ENCODE measurements around the gene RPS15. TPM values are rescaled to one million over a fixed set of nuclear protein-coding genes. Genes with fewer than 3 reads are reported as not detected.

RPS15 gene
- total RNA-seq, 1 donor from 2014 or later = 3,178 TPM

DNA sequence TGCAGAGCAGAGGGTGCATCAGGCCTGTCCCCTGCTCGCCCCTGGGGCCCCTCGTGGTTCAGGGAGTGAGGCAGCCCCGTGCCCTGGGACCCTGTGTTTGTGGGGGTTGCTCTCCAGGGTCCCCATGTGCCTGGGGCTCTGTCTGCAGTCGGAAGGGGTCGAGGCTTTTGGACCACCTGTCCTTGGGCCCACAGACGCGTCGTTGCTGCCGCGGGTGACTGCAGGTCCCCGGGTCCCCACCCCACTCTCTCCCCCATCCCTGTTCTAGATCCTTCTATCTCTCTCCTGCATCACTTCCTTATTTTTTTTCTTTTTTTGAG lies 50.0 kb downstream of the RPS15 start:
- peaks cover 12% of the 10 kb centered on the region for H3K27me3 ChIP-seq (ENCODE audit: control insufficient read depth, insufficient read depth, low read length)
- H3K36me3 ChIP-seq (ENCODE audit: control insufficient read depth, insufficient read depth, low read length) = no peaks in the 10 kb centered on the region
- no peak for DNase-seq (ENCODE audit: low read depth)
- no peak overlapping the region for H3K4me3 ChIP-seq (ENCODE audit: low read depth, low read length)
- TF ChIP-seq, protein P1, sequence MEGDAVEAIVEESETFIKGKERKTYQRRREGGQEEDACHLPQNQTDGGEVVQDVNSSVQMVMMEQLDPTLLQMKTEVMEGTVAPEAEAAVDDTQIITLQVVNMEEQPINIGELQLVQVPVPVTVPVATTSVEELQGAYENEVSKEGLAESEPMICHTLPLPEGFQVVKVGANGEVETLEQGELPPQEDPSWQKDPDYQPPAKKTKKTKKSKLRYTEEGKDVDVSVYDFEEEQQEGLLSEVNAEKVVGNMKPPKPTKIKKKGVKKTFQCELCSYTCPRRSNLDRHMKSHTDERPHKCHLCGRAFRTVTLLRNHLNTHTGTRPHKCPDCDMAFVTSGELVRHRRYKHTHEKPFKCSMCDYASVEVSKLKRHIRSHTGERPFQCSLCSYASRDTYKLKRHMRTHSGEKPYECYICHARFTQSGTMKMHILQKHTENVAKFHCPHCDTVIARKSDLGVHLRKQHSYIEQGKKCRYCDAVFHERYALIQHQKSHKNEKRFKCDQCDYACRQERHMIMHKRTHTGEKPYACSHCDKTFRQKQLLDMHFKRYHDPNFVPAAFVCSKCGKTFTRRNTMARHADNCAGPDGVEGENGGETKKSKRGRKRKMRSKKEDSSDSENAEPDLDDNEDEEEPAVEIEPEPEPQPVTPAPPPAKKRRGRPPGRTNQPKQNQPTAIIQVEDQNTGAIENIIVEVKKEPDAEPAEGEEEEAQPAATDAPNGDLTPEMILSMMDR (IDR thresholded peaks at IDR 0.05; ENCODE audit: insufficient read depth, low read length, poor library complexity, severe bottlenecking) = no peak

DNA sequence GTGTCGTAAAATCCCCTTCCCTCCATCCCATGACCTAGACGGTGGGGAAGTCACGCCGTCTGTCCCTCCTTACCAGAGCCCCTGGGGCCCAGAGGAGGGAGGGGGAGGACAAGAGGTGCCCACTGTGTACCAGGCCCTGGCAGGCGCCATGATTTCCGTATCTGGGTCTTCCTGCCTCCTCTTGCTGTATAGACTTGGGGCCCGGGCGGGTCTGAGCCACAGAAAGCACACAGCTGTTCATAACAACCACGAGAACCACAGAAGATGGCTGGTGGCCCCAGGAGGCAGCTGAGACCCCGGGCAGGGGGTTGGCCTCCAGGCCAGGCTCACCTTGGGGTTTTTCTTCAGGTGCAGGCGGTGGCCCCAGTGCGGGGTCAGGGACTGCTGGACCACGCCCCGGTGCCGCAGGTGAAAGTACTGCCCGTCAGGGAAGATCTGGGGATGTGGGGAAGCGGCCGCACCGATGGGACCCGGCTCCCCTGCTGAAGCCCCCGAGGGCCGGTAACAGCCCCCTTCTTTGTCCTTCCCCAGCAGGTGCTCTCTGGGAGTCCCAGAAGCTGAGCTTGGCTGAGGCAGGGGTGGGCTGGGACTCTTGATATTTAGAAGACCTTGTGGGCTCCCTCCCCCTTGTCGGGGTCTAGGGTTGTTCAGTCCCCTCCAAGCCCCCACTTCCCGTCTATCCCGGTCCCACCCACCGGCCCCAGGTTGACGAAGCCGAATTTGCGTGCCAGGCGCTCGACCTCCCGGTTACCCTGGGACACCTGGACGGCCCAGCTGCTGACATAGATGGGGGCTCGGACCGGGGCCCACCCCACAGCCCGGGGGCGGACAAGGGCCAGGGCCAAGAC lies 51.5 kb downstream of the RPS15 start:
- DNase-seq (ENCODE audit: low read depth) = no peak
- H3K27me3 ChIP-seq (ENCODE audit: control insufficient read depth, insufficient read depth, low read length) = peaks cover 12% of the 10 kb centered on the region
- TF ChIP-seq, protein P1 (IDR thresholded peaks at IDR 0.05; ENCODE audit: insufficient read depth, low read length, poor library complexity, severe bottlenecking) = no peak

More for the DNA sequence above, 51.5 kb downstream of the RPS15 start:
- peak overlapping the region; percentile 52 for H3K4me3 ChIP-seq (ENCODE audit: low read depth, low read length)
- no peaks in the 10 kb centered on the region for H3K36me3 ChIP-seq (ENCODE audit: control insufficient read depth, insufficient read depth, low read length)

Other genes with a start within 250 kb of the RPS15 start
- 78.3 and 86.5 TPM in 2 replicates for gene STK11, start 232.6 kb upstream of the RPS15 start, total RNA-seq
- gene CBARP, start 200.4 kb upstream of the RPS15 start, total RNA-seq = 5.1 and 10.5 TPM in 2 replicates
- gene ATP5F1D, start 196.6 kb upstream of the RPS15 start, total RNA-seq = 55.3 and 69.8 TPM in 2 replicates
- 66.8 and 69.4 TPM in 2 replicates for gene MIDN, start 189.8 kb upstream of the RPS15 start, total RNA-seq
- 298 and 403 TPM in 2 replicates for gene CIRBP, start 169.1 kb upstream of the RPS15 start, total RNA-seq
- 58.5 and 75.0 TPM in 2 replicates for gene FAM174C, start 162.9 kb upstream of the RPS15 start, total RNA-seq
- 3.1 and 5.3 TPM in 2 replicates for gene EFNA2, start 152.5 kb upstream of the RPS15 start, total RNA-seq
- gene NDUFS7, start 54.5 kb upstream of the RPS15 start, total RNA-seq = 165 and 189 TPM in 2 replicates
- 17.5 and 20.3 TPM in 2 replicates for gene GAMT, start 36.9 kb upstream of the RPS15 start, total RNA-seq
- gene DAZAP1, start 30.8 kb upstream of the RPS15 start, total RNA-seq = 74.5 and 77.0 TPM in 2 replicates
- not detected in 2 replicates for gene APC2, start 11.7 kb downstream of the RPS15 start, total RNA-seq
- 38.8 and 40.0 TPM in 2 replicates for gene C19orf25, start 40.8 kb downstream of the RPS15 start, total RNA-seq
- 1.6 and 5.5 TPM in 2 replicates for gene PCSK4, start 52.0 kb downstream of the RPS15 start, total RNA-seq
- 8.7 and 9.7 TPM in 2 replicates for gene REEP6, start 52.8 kb downstream of the RPS15 start, total RNA-seq
- 0.58 and 1.8 TPM in 2 replicates for gene ADAMTSL5, start 74.6 kb downstream of the RPS15 start, total RNA-seq
- not detected in 2 replicates for gene PLK5, start 85.7 kb downstream of the RPS15 start, total RNA-seq
- gene MEX3D, start 129.9 kb downstream of the RPS15 start, total RNA-seq = 90.9 and 112 TPM in 2 replicates
- 118 and 130 TPM in 2 replicates for gene MBD3, start 154.5 kb downstream of the RPS15 start, total RNA-seq
- gene UQCR11, start 167.1 kb downstream of the RPS15 start, total RNA-seq = 77.8 and 84.6 TPM in 2 replicates
- gene TCF3, start 214.2 kb downstream of the RPS15 start, total RNA-seq = 123 and 199 TPM in 2 replicates

All from kidney epithelial cell (primary cell).